ENCODE measurements around the gene CALM1.
"Not testable (repeated sequence)": the region's sequence is repeated elsewhere in the genome, so short reads cannot be mapped to it uniquely, and the experiment has no call there.

Gene CALM1

DNA sequence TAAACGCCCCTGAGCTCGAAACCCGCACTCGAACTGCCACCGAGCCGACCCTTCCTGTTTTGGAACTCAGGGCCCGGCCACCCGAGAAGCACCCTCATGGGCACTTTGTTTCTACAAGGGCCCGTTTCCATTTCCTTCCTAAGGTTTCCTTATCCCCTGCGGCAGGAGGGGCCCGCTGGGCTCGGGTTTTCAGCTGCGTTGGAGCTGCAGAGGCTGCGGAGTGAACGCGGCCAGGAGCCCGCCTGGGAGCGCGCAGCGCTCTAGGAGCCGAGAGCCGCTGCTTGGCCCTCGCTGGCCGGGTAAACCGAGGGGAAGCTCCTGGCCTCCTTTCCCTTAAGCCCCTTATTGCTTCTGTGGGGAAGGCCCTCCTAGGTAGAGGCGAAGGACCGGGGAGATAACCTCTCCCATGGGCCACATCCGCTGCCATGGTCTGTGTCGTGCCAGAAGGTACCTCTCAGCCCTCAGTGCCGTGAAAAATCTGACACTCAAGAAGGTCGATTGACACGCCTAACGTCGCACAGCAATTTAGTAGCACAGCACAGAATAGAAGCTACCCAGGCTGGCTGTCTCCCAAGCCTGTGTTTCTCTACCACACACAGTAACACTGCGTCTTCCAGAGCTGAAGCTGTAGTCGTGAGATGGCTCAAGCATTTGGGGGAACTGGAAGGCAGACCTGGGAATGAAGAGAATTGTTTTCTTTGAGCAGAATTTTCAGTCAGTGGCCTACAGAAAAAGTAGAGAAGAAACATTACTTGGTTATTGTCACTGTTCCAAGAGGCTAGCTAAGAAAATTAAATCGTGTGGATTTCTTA is 12.9 kb upstream of the CALM1 start:
- no peak for DNase-seq

DNA sequence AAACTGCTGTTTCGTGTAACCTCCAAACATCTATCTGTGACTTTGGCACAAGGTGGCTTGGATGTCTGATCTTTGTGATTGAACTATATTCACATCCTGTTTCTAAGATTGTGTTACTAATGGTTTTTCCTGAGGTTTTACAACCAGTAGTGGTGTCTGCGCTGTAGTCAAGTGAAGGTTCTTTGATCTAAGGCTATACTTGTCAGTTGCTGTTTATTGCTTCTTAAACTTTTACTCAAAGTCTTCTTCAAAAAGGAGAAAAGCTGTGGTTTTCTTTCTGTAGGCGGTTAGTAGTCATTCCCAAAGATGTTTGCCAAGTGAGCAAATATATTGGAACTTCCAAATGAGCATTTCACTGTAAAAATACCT is 12.3 kb upstream of the CALM1 start:
- DNase-seq = no peak

DNA sequence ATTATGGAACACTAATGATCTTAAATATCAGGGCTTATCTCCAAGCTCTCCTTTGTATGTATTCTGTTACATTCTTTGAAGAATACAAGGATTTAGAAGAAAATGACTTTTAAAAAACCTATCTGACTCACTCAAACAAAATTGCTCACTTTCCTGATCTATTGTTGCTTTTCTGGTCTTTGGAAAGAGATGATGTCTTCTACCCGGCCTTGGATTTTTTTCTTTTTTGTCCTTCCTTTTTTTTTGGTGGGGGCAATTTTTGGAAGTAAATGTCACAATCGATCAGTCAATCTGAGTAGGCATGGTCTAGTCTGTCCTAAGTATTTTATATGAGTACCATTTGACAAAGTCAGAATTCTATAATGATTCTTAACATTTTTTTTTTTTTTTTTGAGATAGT is 10.5 kb upstream of the CALM1 start:
- DNase-seq = no peak

DNA sequence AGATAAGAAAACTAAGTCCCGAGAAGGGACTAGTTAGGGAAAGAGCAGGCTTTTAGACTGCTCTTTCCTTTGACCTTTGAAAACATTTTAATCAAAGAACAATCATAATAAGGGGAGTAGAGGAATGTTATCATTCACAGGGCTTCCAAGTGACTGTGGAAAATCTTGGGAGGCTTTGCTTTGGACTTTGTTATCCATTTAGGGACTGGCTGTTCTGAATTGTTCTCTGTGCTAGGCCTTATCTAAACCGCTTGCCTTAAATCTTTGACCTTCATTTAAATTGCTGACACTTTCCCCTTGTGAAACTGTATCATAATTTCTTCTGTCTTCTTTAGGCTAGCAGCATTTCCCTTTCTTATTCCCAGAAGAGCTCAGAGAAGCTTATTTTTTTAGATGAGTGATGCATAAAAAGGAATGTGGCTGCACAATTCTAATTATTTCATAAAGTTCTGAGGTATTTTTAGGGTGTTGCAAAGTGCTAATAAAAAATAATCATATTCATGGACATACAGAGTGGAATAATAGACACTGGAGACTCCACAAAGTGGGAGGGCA is 9.5 kb upstream of the CALM1 start:
- no peak for DNase-seq

DNA sequence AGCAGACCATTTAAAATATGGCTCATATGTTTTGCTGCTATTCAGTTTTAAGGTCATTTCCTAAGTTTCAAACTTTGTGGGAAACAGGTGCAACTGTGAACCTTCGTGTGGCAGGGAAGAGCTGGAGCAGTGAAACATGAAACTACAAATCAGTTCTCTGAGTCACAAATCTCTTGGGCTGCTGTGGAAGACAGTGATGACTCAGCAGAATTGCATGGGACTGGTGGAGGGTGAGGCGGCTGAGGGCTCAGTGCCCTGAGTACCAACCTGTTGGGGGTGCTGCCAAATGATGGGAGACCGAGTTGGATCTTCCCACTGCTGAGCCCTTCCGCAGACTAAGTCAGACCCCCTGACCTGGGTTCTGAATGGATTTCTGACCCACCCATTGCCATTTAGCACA is 8.4 kb upstream of the CALM1 start:
- DNase-seq = no peak

DNA sequence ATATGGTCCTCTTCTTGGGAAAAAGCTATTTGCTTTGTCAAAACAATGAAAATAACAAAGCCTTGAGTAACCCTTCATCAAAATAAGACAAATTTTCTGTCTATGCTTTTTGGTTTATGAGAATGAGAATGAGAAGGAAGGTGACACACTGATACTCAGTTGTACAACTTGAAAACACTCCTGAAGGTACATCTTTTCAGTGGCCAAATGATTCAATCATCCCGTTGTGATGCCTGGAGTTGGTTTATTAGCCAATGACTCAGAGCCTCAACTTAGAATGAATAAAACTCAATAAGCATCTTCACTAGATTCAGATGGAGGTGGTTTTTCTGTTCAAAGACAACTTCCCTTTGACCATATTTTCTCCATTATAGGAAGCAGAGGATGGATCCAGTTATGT is 7.8 kb upstream of the CALM1 start:
- no peak for DNase-seq

DNA sequence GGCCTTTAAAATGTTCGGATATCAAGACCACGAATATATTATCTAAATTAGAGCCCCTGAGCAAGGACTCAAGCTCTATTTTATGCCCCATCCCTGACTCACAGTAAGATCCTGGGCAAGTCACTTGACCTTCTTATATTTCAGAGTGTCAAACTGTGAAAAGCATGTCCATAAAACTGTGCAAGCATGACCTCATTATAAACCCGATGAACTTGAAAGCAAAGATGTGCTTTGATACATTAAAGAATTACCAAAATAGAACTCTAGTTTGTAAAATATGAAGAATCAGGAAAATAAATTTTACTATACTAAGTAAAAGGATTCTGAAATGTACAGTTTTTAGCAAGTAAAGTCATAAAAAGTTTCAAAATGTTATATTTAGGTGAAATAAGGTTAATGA is 2.9 kb upstream of the CALM1 start:
- DNase-seq = no peak

DNA sequence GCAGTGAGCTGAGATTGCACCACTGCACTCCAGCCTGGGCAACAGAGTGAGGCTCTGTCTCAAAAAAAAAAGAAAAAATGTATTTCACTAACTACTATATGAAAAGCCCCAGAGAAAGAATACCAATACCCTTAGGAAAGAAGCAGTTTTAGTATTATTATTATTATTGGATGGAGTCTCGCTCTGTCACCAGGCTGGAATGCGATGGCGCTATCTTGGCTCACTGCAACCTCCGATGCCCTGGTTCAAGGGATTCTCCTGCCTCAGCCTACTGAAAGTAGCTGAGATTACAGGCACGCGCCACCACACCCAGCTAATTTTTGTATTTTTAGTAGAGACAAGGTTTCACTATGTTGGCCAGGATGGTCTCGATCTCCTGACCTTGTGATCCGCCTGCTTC is 2.0 kb upstream of the CALM1 start:
- not testable (repeated sequence) for DNase-seq

DNA sequence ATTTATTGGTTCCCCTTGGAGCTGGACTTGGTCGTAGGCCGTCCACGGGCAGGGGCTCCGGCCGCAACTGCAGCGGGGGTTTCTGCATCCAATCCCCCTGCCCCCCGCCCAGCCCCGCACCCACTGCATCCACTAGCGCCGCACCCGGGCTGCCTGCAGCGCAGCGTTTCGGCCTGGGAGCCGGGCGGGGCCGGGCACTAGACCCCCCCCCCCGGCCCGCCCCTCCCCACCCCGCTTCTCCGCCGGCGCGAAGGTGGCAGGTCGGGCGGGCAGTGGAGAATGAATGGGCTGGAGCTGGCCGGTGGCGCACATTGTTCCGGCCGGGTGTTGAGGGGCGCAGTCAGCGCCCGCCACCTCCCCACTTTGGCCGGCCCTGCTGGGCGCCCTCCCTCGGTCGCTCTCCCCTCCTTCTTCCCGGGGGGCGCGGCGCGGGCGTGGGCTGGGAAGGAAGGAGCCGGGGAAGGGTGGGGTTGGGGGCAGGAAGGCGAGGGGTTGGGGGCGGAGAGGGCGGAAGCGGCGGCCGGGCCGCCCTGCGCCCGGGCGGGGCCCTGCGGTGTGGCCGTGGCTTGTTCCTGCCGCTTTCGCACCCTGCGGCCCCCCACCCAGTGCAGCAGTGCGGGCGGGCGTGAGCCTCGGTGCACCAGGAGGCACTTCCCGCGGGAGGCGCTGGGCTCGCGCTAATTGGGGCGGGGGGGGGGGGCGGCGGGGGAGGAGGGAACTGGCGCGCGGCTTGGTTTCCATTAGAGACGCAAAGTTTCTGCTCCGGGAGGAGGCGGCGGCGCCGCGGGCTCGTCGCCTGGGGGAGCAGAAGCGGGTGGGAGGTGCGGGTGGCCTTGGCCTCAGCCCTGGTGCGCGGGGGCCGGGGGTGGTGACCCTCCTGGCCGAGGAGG is 841 bp downstream of the CALM1 start:
- DNase-seq = peak; percentile 33

DNA sequence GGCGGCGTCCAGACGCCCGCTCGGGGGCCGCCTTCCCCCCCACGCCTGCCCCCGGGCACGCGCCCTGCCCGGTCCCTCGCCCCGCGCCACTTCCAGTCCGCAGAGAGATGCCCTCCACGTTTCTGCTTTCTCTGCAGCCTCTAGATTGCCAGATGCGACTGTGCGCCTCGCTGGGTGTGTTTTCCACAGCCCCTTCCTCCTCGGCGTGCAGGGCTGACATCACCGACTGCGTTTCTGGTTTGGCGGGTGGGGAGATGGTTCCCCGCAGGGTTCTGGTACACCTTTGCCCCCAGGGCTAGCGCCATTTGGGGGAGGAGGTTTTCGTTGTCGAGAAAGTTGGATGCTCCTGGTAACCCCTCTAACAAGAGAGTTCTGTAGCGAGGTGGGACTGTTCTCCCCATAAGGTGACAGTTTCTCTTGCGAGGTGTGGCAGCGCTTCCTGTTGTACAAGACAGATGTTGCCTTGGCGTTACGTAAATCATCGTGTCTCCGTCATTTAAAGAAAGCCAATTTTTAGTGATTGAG is 1.5 kb downstream of the CALM1 start:
- DNase-seq = no peak

DNA sequence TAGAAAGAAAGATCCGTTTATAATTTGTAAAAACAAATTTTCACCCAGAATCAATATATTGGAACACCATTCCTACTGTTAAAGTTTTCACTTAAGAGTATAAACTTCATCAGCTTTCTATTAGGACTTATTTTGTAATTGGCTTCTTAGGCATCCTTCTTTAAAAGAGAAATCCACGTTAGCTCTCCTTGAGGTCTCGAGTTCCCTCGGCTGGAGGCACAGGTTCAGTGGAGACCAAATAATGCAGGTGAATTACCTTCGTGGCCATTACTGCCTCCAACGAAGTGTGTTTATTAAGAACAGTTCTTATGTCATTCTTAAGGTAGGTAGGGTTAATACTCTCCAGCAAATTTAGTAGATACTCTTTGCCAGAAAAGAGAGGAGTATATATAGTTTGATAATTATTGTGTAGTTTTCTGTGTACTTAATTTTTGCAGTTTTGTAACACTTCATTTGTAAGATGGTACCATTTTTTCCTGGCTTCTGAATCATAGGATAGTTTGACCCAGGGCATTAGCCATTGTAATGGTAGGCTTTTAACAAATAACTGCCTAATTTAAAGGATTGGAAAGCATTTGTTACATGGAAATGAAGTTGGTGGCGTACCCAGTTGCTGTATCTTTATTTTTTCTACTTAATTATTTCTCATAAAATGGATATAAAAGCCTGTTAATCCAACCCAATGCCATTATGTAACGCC is 2.2 kb downstream of the CALM1 start:
- no peak for DNase-seq

DNA sequence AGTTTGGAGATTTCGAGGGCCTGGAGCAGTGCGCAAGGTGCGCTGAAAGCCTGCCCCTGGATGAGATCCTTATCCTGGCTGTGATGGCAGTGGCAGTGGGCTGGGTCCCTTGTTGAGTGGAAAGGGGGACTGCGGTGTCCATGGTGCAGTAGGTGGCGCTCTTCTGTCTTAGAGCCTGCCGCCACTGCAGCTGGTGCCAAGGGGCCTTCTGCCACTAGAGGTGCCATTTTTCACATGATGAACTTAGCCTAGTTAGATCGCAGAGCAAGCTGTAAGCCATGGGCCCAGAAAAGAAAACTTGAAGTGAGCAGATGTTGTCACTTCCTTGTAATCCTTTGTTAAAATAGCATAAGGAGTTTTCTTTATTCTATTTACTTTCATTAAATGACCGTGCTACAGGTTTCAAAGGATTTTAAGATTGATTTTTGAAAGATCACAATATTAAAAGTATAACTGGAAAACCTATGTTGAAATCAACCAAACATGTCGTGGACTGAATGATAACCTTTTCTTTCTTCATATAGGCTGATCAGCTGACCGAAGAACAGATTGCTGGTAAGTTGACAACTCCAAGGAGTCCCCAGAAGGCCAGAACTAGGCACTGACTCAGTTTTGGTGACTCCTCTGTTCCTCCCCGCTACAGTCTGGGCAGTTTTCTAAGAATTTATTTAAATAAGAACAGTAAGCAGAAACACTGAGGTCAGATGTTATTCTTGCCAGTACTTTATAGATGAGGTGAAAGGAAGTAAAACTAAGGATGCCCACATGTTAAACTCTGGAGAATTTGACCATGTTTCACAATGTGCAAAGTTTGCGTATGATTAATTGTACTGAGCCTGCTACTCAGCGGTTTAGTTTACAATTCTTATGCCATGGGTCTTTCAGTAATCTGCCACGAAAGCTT is 3.0 kb downstream of the CALM1 start:
- DNase-seq = peak; percentile 40

DNA sequence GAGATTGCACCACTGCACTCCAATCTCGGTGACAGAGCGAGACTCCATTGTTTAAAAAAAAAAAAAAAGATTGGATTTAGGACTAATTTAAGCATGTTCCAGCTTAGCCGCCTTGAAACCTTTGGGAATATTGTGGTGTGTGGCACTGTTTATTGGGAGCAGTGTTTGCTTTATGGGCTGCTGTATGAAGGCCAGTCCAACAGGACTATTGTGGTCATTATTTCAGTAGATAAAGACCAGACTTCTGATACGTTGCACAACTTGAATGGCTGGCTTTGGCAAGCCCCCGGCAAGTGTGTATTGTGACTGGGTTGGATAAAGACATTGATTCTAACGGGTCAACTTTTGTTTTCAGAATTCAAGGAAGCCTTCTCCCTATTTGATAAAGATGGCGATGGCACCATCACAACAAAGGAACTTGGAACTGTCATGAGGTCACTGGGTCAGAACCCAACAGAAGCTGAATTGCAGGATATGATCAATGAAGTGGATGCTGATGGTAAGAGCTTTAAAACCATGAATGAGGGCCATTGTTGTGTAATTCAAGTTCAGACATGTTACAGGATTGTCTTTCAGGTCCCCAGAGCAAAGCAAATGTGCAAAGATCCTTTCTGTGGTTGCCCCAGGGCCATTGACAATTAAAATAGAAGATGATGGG is 4.2 kb downstream of the CALM1 start:
- DNase-seq = no peak

DNA sequence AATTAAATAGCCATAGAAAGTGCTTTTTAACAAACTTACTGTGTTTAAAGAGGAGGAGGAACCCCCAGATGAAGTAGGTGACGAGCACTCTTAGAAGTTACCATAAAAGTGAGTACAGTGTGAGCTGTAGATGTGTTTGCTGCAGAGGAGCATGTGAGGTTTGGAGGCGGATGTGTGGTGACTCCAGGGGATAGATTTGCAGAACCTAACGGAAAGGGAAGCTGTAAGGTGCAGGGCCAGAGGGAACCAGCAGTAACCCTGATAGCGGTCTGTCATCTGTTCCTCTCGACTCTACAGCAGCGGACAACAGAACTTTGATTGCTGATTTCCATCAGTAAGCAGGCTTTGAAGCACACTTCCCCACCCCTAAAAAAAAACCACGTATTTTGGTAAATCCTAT is 5.2 kb downstream of the CALM1 start:
- DNase-seq = no peak

DNA sequence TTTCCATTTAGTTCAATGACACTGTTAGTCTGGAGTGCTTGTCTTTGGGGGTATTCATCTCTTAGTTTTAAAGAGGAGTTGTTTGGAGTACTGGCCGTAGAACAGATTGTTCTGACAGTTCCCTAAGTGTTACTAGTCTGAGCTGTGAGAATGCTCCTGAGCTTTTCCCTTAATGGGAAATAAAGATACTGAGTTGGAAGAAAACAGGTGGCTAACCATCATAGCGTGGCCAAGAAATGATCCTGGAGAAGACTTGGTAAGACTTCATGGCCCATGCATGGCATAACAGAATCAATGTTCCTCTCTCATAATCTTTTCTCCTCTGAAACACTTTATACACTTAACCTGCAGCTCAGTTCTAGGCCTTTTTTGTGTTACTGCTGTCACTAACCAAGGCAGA is 6.2 kb downstream of the CALM1 start:
- DNase-seq = no peak

DNA sequence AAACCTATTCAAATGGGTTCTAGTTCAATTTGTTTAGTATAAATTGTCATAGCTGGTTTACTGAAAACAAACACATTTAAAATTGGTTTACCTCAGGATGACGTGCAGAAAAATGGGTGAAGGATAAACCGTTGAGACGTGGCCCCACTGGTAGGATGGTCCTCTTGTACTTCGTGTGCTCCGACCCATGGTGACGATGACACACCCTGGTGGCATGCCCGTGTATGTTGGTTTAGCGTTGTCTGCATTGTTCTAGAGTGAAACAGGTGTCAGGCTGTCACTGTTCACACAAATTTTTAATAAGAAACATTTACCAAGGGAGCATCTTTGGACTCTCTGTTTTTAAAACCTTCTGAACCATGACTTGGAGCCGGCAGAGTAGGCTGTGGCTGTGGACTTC is 8.3 kb downstream of the CALM1 start:
- no peak for DNase-seq

DNA sequence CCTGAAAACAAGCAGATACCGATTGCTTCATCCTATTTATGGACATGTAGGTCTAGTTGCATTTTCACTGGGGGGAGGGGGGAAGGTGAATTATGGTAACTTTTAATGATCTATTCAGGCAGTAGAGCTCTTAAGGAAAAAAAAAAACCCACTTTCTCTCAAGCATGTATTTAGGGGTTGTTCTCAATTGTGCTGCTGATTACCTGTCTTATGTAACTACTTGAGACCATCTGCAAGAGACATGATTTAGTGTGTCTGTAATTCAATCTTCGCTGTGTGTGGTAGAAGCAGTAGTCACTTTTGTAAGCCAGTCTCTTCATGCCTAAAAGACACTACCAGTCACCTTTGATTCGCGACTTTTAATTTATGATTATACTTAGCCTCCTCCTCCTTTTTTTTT is 8.9 kb downstream of the CALM1 start:
- no peak for DNase-seq

DNA sequence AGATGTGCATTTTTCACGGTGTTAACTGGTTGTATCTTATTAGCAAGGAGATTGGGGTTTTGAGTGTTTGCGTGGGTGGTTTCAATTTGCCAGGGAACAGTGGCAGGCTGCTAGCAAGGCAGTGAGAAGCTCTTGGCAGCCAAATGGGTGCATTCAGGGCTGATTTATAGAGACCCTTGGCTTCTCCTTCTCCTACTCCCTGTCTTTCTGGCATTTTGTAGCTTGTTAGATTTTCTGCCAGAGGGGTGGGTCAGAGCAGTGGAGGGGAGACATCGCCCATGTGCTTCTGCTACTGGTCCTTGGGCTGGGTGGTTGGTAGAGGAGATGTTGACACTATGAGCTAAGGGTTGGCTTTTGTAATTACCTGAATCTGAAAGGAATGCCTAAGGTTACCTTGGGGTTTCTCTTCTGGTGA is 9.6 kb downstream of the CALM1 start:
- no peak for DNase-seq

DNA sequence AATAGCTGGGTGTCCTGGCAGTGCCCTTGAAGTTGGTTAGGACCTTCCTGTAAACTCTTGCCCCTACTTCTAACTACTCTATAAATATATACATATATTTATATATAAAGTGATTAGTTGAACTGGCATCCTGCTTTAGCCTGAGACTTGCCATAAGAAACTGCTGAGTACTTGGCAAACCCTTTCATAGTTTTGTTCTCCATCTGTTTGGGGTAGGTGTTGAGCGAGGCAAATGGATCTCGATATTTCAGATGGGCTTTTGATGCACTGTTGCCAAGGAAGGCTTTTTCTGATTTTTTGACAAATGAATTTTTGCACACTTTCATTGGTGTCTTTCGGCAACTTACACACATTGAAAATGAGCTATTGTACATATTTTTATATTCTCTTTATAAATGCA is 10.4 kb downstream of the CALM1 start:
- DNase-seq = no peak

DNA sequence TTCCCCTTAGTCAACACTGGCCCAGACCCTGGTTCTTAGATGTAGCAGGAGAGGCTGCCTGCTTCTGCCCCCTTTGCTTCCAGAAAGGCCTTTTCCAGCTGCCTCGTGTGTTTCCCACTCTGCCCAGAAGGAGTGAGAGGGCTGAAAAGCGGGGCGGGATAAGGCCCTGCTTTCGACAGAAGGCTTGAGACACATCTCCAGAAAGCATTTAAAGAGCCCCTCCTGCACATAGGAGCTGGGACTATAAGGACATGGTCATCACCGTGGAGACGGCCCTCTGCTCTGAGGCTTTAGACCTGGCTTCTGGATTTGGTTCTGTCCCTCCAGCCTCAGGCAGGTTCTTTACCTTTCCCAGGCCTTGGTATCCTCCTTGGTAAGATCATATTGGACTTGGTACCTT is 11.9 kb downstream of the CALM1 start:
- DNase-seq = no peak

DNA sequence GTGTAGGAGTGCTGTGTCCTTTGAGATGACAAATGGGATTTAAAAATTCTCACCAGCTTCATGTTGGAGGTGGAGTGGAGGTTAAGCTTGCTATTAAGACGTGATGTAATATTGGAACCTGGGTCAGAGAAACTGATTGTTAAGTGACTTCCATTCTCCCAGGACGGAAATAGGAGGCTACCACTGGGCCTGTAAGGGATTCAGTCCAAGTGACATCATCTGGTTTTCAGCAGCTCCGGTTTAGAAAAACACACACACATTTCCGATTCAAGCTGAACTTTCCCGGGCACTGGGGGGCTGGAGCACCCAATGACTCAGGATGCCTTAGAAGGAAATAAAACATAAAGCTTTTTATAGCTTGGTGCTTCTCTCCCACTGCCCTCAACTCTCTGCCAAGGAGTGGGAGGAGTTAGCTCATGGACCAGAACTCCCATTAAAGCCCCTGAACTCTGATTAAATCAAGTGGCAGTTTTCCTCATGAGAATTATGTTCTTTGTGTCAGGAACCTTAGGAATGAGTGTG is 12.4 kb downstream of the CALM1 start:
- DNase-seq = peak; percentile 70
